ENCODE measurements around the gene UBE2E2.

GRCh38 chr3:23590424-23591273, 387.5 kb downstream of the UBE2E2 start:
- TF ChIP-seq CTCF (IDR thresholded peaks at IDR 0.05): no peak
- no peak for TF ChIP-seq POLR2A (IDR thresholded peaks at IDR 0.05)

Data from esophagus squamous epithelium (tissue), 4 donors.